A673 (cell line): ENCODE measurements around the gene PEAK3. TPM values are rescaled to one million over a fixed set of nuclear protein-coding genes. Genes with fewer than 3 reads are reported as not detected.

Experiments
- BruUV-seq: library from RNA; stranded (reverse); fragments of 400-500 nt; replicated peaks from 2 replicates; lab custom pipeline; 2021; lab: Mats Ljungman, UMichigan
- CTCF ChIA-PET: fragments of 300-600 bp; sonication (Branson Sonifier 250); formaldehyde crosslinking; loops from one replicate; lab custom pipeline; 2022; ENCODE audit warnings: antibody characterized with exemption; lab: Charles Lee
- POLR2A ChIA-PET: fragments of 300-600 bp; sonication (Branson Sonifier 250); formaldehyde crosslinking; loops from one replicate; lab custom pipeline; 2022; ENCODE audit warnings: antibody characterized with exemption; ENCODE audit not compliant: low non-redundant PET; lab: Charles Lee
- DNase-seq: peaks from one replicate; pipeline ENCODE4 v3.0.0-alpha.2; 2015; ENCODE audit warnings: low spot score
- H3K27ac ChIP-seq: fragments of 200-600 bp; sonication (generic); 2 replicates; pipeline ENCODE4 v1.5.1; 2016; ENCODE audit warnings: mixed run types, low read depth, mild to moderate bottlenecking, mixed read lengths, antibody characterized with exemption, low read length; ENCODE audit not compliant: poor library complexity, severe bottlenecking
- H3K27me3 ChIP-seq: fragments of 200-600 bp; sonication (generic); replicated peaks from 2 replicates; pipeline ENCODE4 v1.6.1; 2017; ENCODE audit warnings: mixed run types, low read depth, mild to moderate bottlenecking, mixed read lengths, antibody characterized with exemption, low read length; ENCODE audit not compliant: insufficient read depth, poor library complexity
- H3K36me3 ChIP-seq: fragments of 200-600 bp; sonication (generic); 2 replicates; pipeline ENCODE4 v1.6.1; 2016; ENCODE audit warnings: mixed run types, mild to moderate bottlenecking, mixed read lengths, antibody characterized with exemption, low read length; ENCODE audit not compliant: insufficient read depth, poor library complexity, severe bottlenecking
- H3K4me1 ChIP-seq: fragments of 200-600 bp; sonication (generic); 2 replicates; pipeline ENCODE4 v1.6.1; 2017; ENCODE audit warnings: mixed run types, mild to moderate bottlenecking, mixed read lengths, antibody characterized with exemption, low read length; ENCODE audit not compliant: insufficient read depth, poor library complexity, severe bottlenecking
- H3K4me3 ChIP-seq: fragments of 200-600 bp; sonication (generic); 2 replicates; pipeline ENCODE4 v1.5.1; 2016; ENCODE audit warnings: low read depth, mixed run types, mild to moderate bottlenecking, mixed read lengths, low read length; ENCODE audit not compliant: poor library complexity, severe bottlenecking
- H3K9me3 ChIP-seq: fragments of 200-600 bp; sonication (generic); 2 replicates; pipeline ENCODE4 v1.6.1; 2016; ENCODE audit warnings: mixed run types, low read depth, mild to moderate bottlenecking, mixed read lengths, antibody characterized with exemption, low read length; ENCODE audit not compliant: poor library complexity, severe bottlenecking
- EZH2 ChIP-seq: fragments of 200-600 bp; sonication (generic); IDR thresholded peaks from 2 replicates; pipeline ENCODE4 v1.6.1; 2017; ENCODE audit warnings: borderline replicate concordance, low read depth, mild to moderate bottlenecking, mixed read lengths, antibody characterized with exemption, low read length; ENCODE audit not compliant: poor library complexity, severe bottlenecking
- intact Hi-C: fragments of 100-400 bp; cut with micrococcal nuclease; formaldehyde crosslinking; loops from one replicate; pipeline ENCODE4 v1.10.0; 2022; ENCODE audit not compliant: unreplicated experiment
- total RNA-seq: library from RNA; stranded (reverse); gene quantifications from 2 replicates; pipeline ENCODE4 v1.2.3, GENCODE V29; 2021
- TF ChIP-seq, protein P1 (sequence below): fragments of 300-800, 200-600 bp; sonication (generic); conservative IDR thresholded peaks from 2 replicates; pipeline ENCODE4 v1.5.1; 2017; ENCODE audit warnings: low read depth, mild to moderate bottlenecking, antibody characterized with exemption, low read length, moderate library complexity, mixed read lengths

Gene PEAK3
- total RNA-seq, 1 experiment from 2014 or later: not detected

DNA sequence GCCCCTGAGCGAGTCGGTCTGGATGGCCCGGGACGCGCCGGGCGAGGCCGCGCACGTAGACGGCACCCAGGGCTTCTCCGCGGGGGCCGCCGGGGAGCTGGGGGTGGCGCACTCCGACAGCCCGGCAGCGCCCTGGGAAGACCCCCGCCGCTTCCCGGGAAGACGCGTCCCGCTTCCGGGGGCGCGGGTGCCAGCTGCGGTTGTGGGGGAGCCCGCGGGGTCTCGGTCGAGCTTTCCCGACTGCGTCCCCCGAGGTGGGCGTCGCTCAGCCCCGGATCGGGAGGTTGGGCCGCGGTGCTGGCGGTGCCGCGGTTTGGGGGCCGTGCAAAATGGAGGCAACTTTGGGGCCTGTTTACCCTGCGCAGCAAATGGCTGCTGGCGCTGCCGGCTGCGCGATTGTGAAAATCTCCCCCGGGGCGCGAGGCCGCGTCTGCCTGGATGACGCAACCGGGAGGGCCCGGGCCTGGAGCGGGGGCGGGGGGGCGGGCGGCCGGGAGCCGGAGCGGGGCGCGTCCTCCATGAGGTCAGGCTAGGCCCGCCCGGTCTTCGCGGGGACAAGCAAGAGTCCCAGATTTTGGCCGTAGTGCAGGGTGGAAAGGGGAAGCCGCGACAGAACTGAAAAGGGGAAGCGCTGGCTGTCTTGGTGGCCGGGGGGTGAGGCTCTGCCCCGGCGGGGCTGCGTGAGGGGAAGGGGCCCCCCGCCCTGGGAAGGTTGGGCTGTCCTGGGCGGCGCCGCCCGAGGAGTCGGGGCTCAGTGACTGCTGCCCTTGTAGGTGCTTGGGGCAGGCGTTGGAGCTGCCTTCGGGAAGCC is 11.3 kb downstream of the PEAK3 start:
- H3K9me3 ChIP-seq: no peaks in the 10 kb centered on the region
- H3K27me3 ChIP-seq: no peaks in the 10 kb centered on the region
- no peak for TF ChIP-seq EZH2
- TF ChIP-seq, protein P1, sequence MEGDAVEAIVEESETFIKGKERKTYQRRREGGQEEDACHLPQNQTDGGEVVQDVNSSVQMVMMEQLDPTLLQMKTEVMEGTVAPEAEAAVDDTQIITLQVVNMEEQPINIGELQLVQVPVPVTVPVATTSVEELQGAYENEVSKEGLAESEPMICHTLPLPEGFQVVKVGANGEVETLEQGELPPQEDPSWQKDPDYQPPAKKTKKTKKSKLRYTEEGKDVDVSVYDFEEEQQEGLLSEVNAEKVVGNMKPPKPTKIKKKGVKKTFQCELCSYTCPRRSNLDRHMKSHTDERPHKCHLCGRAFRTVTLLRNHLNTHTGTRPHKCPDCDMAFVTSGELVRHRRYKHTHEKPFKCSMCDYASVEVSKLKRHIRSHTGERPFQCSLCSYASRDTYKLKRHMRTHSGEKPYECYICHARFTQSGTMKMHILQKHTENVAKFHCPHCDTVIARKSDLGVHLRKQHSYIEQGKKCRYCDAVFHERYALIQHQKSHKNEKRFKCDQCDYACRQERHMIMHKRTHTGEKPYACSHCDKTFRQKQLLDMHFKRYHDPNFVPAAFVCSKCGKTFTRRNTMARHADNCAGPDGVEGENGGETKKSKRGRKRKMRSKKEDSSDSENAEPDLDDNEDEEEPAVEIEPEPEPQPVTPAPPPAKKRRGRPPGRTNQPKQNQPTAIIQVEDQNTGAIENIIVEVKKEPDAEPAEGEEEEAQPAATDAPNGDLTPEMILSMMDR: no peak
- peak overlapping the region; percentile 99 for H3K27ac ChIP-seq
- no TSS peak for BruUV-seq
- intact Hi-C loops: loop anchor here (5.0 kb wide), 1 partner anchor 113 kb away; no protein-coding TSS in a partner anchor
- ChIA-PET POLR2A (no interaction called here), CTCF (interaction anchor here (0.6 kb wide), 1 partner anchor 13 kb away, joined by 3 read pairs; no protein-coding TSS in a partner anchor)
- H3K36me3 ChIP-seq: peaks cover 44% of the 10 kb centered on the region
- DNase-seq: peak; percentile 86
- H3K4me3 ChIP-seq: peak overlapping the region; percentile 100
- H3K4me1 ChIP-seq: peaks cover 29% of the 10 kb centered on the region

DNA sequence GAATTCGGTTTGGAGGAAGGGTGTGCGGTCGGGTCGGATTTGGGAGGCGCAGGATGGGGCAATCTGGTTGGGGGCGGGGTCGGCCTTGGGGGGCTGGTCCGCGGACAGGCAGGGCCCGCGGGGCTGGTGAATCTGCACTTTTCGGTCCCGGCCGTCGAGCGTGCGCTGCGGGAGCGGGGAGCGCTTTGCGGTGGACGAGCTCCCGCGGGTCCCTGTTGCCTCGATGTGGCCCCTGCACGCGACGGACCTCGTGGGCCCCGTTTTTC is 11.9 kb downstream of the PEAK3 start:
- peaks cover 39% of the 10 kb centered on the region for H3K36me3 ChIP-seq
- H3K27ac ChIP-seq: peak overlapping the region; percentile 99
- H3K4me1 ChIP-seq: peaks cover 29% of the 10 kb centered on the region
- TF ChIP-seq, protein P1: no peak
- TF ChIP-seq EZH2: no peak
- ChIA-PET POLR2A (no interaction called here), CTCF (interaction anchor here (0.6 kb wide), 1 partner anchor 13 kb away, joined by 3 read pairs; no protein-coding TSS in a partner anchor)
- peak overlapping the region; percentile 100 for H3K4me3 ChIP-seq
- intact Hi-C loops: loop anchor here (5.0 kb wide), 1 partner anchor 113 kb away; no protein-coding TSS in a partner anchor
- BruUV-seq: no TSS peak
- H3K9me3 ChIP-seq: no peaks in the 10 kb centered on the region
- no peaks in the 10 kb centered on the region for H3K27me3 ChIP-seq
- no peak for DNase-seq

DNA sequence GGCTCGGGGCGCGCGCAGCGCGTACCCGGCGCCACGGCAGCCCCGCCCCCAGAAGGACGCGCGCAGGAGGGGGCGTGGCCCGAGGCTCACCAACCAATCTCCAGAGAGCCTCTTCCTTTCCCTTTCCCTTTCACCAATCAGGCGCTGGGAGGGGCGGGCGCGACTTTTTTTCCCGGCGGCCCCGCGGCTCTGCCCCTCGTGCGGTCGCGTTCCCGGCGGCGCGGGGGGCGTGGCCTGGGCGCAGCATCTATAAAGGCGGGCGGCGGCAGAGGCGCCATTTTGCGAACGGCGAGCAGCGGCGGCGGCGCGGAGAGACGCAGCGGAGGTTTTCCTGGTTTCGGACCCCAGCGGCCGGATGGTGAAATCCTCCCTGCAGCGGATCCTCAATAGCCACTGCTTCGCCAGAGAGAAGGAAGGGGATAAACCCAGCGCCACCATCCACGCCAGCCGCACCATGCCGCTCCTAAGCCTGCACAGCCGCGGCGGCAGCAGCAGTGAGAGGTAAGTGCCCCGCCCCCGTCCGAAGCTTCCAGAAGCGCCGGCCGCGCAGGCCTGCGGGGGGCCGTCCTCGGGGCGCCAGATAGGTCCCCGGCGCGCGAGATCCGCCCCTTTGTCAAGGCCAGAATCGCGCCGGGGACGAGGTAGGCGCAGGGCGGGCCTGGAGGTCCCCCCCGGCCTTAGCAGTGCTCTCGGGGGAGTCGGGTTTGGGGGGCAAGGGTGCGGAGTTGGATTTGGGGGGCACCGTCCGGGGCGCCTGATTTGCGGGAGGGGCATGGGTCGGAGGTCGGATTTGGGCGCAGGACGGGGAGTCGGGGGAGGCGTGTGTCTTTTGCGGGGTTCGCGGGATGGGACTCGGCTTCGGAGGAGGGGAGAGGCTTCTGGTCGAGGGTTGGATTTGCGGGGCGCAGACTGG is 12.5 kb downstream of the PEAK3 start:
- TSS peak; percentile 54 for BruUV-seq
- H3K27ac ChIP-seq: peak overlapping the region; percentile 99
- CTCF ChIA-PET: interaction anchor here (0.6 kb wide), 1 partner anchor 14 kb away, joined by 3 read pairs; no protein-coding TSS in a partner anchor
- H3K36me3 ChIP-seq: peaks cover 39% of the 10 kb centered on the region
- DNase-seq: peak; percentile 98
- peaks cover 29% of the 10 kb centered on the region for H3K4me1 ChIP-seq
- no peaks in the 10 kb centered on the region for H3K9me3 ChIP-seq
- POLR2A ChIA-PET: no interaction called here
- no peaks in the 10 kb centered on the region for H3K27me3 ChIP-seq
- no peak for TF ChIP-seq EZH2
- TF ChIP-seq, protein P1: no peak
- peak overlapping the region; percentile 100 for H3K4me3 ChIP-seq
- intact Hi-C loops: loop anchor here (5.0 kb wide), 1 partner anchor 112 kb away; no protein-coding TSS in a partner anchor
